Hematopoietic multipotent progenitor cell treated with erythropoietin and hydrocortisone succinate and interleukin-3 and kit ligand, for 8 days (in vitro differentiated cells): ENCODE results near the gene AVPR2.

ENCODE experiments used
- DNase-seq: peaks from one replicate; pipeline ENCODE4 v3.0.0-alpha.2; 2015

The AVPR2 gene

GRCh38 chrX:153886915-153887314 lies 17.6 kb upstream of the AVPR2 start:
- no peak for DNase-seq

GRCh38 chrX:153887385-153887784 lies 17.1 kb upstream of the AVPR2 start:
- DNase-seq, result no peak

DNA sequence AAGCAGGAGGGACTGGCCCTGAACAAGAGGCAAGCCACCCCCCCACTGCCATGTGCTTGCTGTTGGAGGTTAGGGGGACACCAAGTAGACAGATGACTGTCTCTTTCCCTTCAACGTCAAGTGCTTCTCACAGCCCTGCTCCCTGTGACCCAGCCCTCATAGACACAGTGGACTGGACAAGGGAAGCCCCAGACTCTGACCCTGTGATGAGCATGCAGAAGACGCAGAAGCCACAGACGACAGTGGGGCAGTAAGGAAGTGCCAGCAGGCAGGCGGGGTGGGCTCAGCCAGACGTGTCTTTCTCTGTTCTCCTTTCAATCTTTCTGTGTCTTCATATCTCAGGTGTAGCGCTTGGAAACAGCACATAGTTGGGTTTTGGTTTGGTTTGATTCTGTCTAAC lies 16.1 kb upstream of the AVPR2 start:
- no peak for DNase-seq

- DNase-seq, result no peak
Observed at GRCh38 chrX:153889123-153889522, 15.3 kb upstream of the AVPR2 start.

DNA sequence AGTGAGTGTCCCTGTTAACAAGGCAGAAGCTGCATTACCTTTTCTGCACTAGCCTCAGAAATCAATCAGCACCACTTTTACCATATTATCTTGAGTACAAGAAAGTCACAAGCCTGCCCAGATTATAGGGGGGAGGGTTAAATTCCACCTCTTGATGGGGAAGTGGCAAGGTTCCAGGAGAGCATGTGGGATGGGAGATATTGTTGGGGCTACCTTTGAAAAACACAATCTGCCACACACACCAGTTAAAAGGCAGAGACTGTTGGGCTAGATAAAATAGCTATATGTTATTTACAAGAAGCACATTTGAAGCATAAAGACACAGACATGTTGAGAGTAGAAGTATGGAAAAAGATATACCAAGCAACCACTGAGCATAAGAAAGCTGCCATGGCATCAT lies 6.6 kb upstream of the AVPR2 start:
- DNase-seq, result peak; percentile 94

DNA sequence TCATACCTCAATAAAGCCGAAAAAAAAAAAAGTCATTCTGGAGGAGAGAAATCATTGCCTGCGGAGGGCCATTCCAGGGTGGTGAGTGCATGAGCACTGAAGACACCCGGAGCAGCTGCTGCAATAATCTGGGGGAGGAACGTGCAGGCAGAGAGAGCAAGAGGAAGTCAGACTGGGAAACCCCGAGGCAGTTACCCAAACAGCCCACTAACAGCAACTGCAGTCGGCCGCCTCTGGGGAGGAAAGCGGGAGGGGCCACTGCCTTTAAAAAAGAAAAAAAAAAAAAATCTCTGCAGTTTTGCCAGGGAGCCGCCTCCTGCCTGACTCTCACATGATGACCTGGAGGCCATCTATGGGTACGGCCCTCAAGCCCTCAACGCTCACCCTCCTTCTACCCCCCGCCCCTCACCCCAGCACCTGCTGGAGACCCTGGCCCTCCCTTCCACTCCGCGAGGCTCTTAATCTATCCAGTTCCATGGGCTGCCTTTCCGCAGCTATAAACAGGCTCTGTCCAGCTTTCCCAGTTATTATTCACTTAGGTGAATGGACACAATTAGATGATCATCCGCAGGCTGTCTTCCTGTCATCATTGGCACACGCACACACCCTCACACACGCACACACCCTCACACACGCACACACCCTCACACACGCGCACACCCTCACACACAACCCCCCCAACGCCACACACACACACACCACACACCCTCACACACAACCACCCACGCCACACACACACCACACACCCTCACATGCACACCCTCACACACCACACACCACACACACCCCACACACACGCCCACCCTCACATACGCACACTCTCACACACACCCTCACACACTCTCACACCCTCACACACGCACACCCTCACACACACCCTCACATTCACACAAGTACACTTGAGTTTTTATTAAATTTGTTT lies 3.4 kb upstream of the AVPR2 start:
- peak; percentile 27 for DNase-seq

GRCh38 chrX:153901753-153902140 lies 2.7 kb upstream of the AVPR2 start:
- no peak for DNase-seq

- no peak for DNase-seq
Observed at GRCh38 chrX:153902385-153902784, 2.1 kb upstream of the AVPR2 start.

DNA sequence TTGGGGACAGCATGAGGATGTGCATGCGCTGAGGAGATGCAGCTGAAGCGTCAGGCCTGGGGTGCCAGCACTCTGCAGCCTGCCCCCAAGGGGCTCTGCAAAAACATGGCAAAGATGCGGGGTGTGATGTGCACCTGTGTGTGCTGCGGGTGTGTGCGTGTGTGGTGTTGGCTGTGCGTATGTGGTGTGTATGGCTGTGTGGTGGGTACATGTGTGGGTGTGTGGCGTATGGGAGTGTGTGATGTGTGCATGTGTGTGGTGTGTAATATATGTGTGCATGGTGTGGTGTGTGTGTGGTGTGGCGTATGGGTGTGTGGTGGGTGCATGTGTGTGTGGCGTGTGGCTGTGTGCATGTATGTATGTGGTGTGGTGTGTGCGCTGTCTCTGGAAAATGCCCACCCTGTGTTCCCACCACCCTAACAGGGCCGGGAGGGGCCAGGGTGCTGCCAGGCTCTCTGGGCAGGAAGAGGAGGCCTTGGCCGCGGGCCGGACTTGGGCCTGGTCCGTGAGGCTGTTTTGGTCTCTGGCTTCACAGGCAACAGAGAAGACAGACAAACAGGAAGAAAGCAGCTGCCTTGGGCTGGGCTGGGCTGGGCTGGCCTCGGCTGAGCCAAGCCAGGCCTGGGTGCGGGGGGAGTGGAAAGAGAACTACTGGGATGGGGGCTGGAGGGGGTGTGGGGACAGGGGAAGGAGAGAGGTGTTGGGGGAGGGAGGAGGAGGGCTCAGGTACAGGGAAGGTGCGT lies 1.1 kb upstream of the AVPR2 start:
- DNase-seq, result no peak

DNA sequence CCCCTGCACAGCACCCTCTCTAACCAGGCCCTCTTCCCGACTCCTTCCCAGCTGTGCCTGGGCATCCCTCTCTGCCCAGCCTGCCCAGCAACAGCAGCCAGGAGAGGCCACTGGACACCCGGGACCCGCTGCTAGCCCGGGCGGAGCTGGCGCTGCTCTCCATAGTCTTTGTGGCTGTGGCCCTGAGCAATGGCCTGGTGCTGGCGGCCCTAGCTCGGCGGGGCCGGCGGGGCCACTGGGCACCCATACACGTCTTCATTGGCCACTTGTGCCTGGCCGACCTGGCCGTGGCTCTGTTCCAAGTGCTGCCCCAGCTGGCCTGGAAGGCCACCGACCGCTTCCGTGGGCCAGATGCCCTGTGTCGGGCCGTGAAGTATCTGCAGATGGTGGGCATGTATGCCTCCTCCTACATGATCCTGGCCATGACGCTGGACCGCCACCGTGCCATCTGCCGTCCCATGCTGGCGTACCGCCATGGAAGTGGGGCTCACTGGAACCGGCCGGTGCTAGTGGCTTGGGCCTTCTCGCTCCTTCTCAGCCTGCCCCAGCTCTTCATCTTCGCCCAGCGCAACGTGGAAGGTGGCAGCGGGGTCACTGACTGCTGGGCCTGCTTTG lies 1.1 kb downstream of the AVPR2 start:
- DNase-seq, result no peak

GRCh38 chrX:153906126-153906917 lies 1.8 kb downstream of the AVPR2 start:
- no peak for DNase-seq

GRCh38 chrX:153907456-153907855 lies 3.0 kb downstream of the AVPR2 start:
- DNase-seq, result no peak

DNA sequence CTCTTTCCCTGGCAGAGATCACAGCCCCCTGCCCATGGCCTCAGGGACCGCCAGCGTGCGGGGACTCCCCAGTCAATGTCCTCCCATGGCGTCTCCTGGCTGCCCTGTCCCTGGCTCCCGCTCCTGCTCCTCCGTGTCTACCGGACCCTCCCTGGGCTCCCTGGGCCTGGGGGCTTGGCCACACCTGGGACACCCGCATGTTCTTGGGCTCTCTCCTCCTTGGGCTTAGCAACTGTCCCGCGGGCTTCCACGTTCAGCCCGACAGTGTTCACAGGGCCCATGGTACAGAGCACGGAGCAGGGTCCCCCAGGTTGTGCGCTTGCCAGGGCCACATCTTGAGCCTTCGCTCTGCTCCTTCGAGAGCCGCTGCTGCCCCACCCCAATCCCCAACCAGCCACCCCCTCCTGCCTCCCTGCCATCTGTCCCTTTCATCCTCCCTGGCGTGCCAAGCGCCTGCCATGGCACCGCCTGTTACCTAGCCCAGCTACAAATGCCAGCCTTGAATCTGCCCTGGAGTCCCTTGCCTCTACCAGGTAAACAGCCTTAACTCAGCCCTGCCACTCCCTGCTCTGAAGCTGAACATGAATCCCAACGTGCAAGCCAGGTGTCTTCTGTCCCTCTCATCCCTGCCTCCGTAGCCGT lies 3.9 kb downstream of the AVPR2 start:
- no peak for DNase-seq

GRCh38 chrX:153909024-153909979 lies 4.8 kb downstream of the AVPR2 start:
- peak; percentile 21 for DNase-seq

- no peak for DNase-seq
Observed at GRCh38 chrX:153909980-153910360, 5.5 kb downstream of the AVPR2 start.

- no peak for DNase-seq
Observed at GRCh38 chrX:153910446-153910845, 6.0 kb downstream of the AVPR2 start.

DNA sequence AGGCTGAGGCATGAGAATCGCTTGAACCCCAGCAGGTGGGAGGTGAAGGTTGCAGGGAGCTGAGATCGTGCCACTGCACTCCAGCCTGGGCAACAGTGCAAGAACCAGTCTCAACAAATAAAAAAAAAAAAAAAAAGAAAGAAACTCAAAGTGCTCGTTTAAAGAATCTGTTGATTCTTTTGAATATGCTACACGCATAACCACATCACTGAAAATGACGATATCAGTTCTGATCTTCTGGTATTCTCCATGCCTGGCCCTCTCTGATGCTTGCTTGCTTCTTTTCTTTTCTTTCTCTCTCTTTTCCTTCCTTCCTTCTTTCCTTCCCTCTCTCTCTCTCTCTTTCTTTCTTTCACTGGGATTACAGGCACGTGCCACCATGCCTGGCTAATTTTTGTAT lies 7.3 kb downstream of the AVPR2 start:
- no peak for DNase-seq

DNA sequence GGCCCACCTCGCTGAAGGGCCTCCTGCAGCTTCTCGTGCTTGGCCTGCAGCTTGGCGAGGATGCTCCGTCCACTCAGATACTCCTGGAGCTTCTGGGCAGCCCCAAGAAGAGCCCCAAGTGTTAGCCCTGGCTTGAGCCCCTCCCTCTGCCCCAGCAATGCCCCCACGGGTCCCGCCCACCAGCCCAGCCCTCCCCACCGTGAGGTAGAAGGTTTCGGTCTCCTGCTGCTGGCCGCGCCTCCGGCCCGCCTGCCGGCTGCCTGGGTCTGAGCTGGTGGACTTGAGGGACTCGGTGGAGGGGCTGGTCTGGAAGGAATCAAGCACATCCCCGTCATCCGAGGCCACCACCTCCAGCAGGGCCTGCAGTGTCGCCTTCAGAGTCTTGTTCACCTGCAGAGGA lies 8.7 kb downstream of the AVPR2 start:
- no peak for DNase-seq

DNA sequence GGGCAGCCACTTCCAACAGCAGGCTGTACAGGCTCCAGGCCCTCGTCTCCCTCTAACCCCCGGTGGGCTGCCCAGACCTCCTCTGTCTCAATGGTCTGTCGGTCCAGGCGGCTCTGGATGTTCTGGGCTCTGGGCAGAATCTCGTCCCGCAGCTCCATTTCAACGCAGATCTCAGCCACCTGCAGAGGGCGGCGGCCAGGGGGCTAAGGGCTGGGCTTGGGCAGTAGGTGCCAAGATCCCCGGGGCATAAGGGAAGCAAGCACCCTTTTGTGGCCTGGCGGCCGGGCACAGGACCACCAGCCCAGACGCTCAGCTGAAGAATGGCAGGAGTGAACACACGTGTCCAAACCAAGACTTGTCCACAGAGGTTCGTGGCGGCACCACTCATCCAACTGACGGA lies 9.2 kb downstream of the AVPR2 start:
- DNase-seq, result no peak

GRCh38 chrX:153917869-153918268 lies 13.4 kb downstream of the AVPR2 start:
- DNase-seq, result no peak

- DNase-seq, result no peak
Observed at GRCh38 chrX:153919281-153919680, 14.8 kb downstream of the AVPR2 start.
